Naive thymus-derived CD8-positive, alpha-beta T cell (primary cell): ENCODE measurements around the gene NUDT14. TPM values are rescaled to one million over a fixed set of nuclear protein-coding genes. Genes with fewer than 3 reads are reported as not detected.

Experiments used
- ATAC-seq, 2 donors: fragments of 150-1000 bp; cut with Tn5 transposase in 1 of 2; sonication (Bioruptor Pico), chemical (Tn5 transposase) in 1 of 2; 1 replicate in 1 of 2; 2 replicates in 1 of 2; pipeline ENCODE4 v1.10.0; 2021; ENCODE audit warnings: mild to moderate bottlenecking in 2 of 2, moderate library complexity in 2 of 2
- POLR2A ChIA-PET: fragments of 350-600 bp; sonication (Branson Sonifier 250); formaldehyde crosslinking; loops from one replicate; lab custom pipeline; 2021; ENCODE audit warnings: antibody characterized with exemption; lab: Charles Lee
- DNase-seq, 10 donors: peaks; one replicate each; pipeline versions ENCODE4 v3.0.0 to v3.0.0-alpha.2; 2020 to 2022
- H3K27ac Mint-ChIP-seq, 10 donors: one replicate each; pipeline ENCODE4 v1.8.0; 2020 to 2022; ENCODE audit warnings: mild to moderate bottlenecking in 10 of 10, mixed read lengths in 10 of 10, moderate library complexity in 4 of 10, inconsistent platforms in 1 of 10
- H3K27me3 Mint-ChIP-seq, 5 donors: one replicate each; pipeline ENCODE4 v1.8.0; 2021 to 2022; ENCODE audit warnings: mixed read lengths in 5 of 5
- H3K36me3 Mint-ChIP-seq, 3 donors: one replicate each; pipeline ENCODE4 v1.8.0; 2020 to 2022; ENCODE audit warnings: mixed read lengths in 3 of 3, mild to moderate bottlenecking in 2 of 3, inconsistent platforms in 1 of 3
- H3K4me1 Mint-ChIP-seq, 4 donors: one replicate each; pipeline ENCODE4 v1.8.0; 2021 to 2022; ENCODE audit warnings: mixed read lengths in 4 of 4
- H3K4me3 Mint-ChIP-seq, 10 donors: one replicate each; pipeline ENCODE4 v1.8.0; 2020 to 2022; ENCODE audit warnings: mild to moderate bottlenecking in 10 of 10, mixed read lengths in 10 of 10, moderate library complexity in 6 of 10, inconsistent platforms in 1 of 10
- H3K9me3 Mint-ChIP-seq, 9 donors: one replicate each; pipeline ENCODE4 v1.8.0; 2020 to 2022; ENCODE audit warnings: mixed read lengths in 9 of 9, mild to moderate bottlenecking in 3 of 9, inconsistent platforms in 1 of 9, moderate library complexity in 1 of 9
- polyA plus RNA-seq, 3 donors: library from polyadenylated mRNA; unstranded; fragments of 300-500 nt; fragmentation: Illumina TruSeq; gene quantifications; one replicate each; pipeline ENCODE4 v1.2.3, GENCODE V29; 2021
- total RNA-seq, 8 experiments: library from RNA in 2 of 8; stranded (reverse) in 2 of 8; gene quantifications; one replicate each; pipeline ENCODE4 v1.2.3 and lab custom pipeline; 2021 to 2026

NUDT14 gene
- total and polyA plus RNA-seq, 5 experiments from 2014 or later, result 9.5 to 18.8 (median 10.8) TPM

- ATAC-seq (no peak), DNase-seq (peak in 1 of 10 donors; percentile 55)
- H3K27ac Mint-ChIP-seq, result no peak overlapping the region
- peaks cover 0 to 21% (median 16%) of the 10 kb centered on the region in 9 donors for H3K9me3 Mint-ChIP-seq
- no peak overlapping the region for H3K4me3 Mint-ChIP-seq
- peaks cover 0 to 8% (median 2%) of the 10 kb centered on the region in 5 donors for H3K27me3 Mint-ChIP-seq
- POLR2A ChIA-PET, result no interaction called here
- no peaks in the 10 kb centered on the region for H3K4me1 Mint-ChIP-seq
- peaks cover 0 to 9% (median 2%) of the 10 kb centered on the region in 3 donors for H3K36me3 Mint-ChIP-seq
Observed at GRCh38 chr14:105136401-105137322, 44.5 kb downstream of the NUDT14 start.

- Mint-ChIP-seq H3K4me3 (no peak overlapping the region), H3K9me3 (peaks cover 0 to 24% (median 17%) of the 10 kb centered on the region in 9 donors), H3K4me1 (no peaks in the 10 kb centered on the region), H3K27ac (no peak overlapping the region), H3K27me3 (peaks cover 0 to 8% (median 2%) of the 10 kb centered on the region in 5 donors), H3K36me3 (peaks cover 0 to 9% (median 5%) of the 10 kb centered on the region in 3 donors)
- DNase-seq (no peak), ATAC-seq (no peak)
- POLR2A ChIA-PET, result no interaction called here
Observed at GRCh38 chr14:105135700-105136395, 45.3 kb downstream of the NUDT14 start.

GRCh38 chr14:105132921-105133654, 48.0 kb downstream of the NUDT14 start:
- no peak overlapping the region for H3K4me3 Mint-ChIP-seq
- H3K9me3 Mint-ChIP-seq, result peaks cover 0 to 41% (median 14%) of the 10 kb centered on the region in 9 donors
- peaks cover 0 to 10% (median 3%) of the 10 kb centered on the region in 5 donors for H3K27me3 Mint-ChIP-seq
- no peak overlapping the region for H3K27ac Mint-ChIP-seq
- DNase-seq, result no peak
- peaks cover 0 to 14% (median 7%) of the 10 kb centered on the region in 3 donors for H3K36me3 Mint-ChIP-seq
- POLR2A ChIA-PET, result no interaction called here
- no peaks in the 10 kb centered on the region for H3K4me1 Mint-ChIP-seq
- ATAC-seq, result no peak

GRCh38 chr14:105131241-105131640, 49.9 kb downstream of the NUDT14 start:
- POLR2A ChIA-PET, result no interaction called here
- peaks cover 4 to 14% (median 11%) of the 10 kb centered on the region in 5 donors for H3K27me3 Mint-ChIP-seq
- no peak overlapping the region for H3K27ac Mint-ChIP-seq
- ATAC-seq, result no peak
- H3K36me3 Mint-ChIP-seq, result peaks cover 0 to 14% (median 7%) of the 10 kb centered on the region in 3 donors
- peaks cover 0 to 41% (median 14%) of the 10 kb centered on the region in 9 donors for H3K9me3 Mint-ChIP-seq
- H3K4me3 Mint-ChIP-seq, result no peak overlapping the region
- no peaks in the 10 kb centered on the region for H3K4me1 Mint-ChIP-seq
- no peak for DNase-seq

GRCh38 chr14:105128059-105128458, 53.1 kb downstream of the NUDT14 start:
- Mint-ChIP-seq H3K4me3 (no peak overlapping the region), H3K36me3 (peaks cover 0 to 9% (median 7%) of the 10 kb centered on the region in 3 donors), H3K9me3 (peaks cover 0 to 36% (median 6%) of the 10 kb centered on the region in 9 donors), H3K27me3 (peaks cover 2 to 22% (median 16%) of the 10 kb centered on the region in 5 donors), H3K4me1 (peaks cover 2 to 10% (median 6%) of the 10 kb centered on the region in 4 donors), H3K27ac (peak overlapping the region in 1 of 10 donors; percentile 33)
- POLR2A ChIA-PET, result no interaction called here
- ATAC-seq (no peak), DNase-seq (no peak)

- Mint-ChIP-seq H3K4me1 (peaks cover 2 to 10% (median 6%) of the 10 kb centered on the region in 4 donors), H3K27me3 (peaks cover 6 to 27% (median 22%) of the 10 kb centered on the region in 5 donors), H3K27ac (no peak overlapping the region), H3K4me3 (no peak overlapping the region), H3K9me3 (peaks cover 0 to 35% (median 10%) of the 10 kb centered on the region in 9 donors), H3K36me3 (peaks cover 0 to 9% (median 9%) of the 10 kb centered on the region in 3 donors)
- ATAC-seq, result no peak
- POLR2A ChIA-PET, result no interaction called here
- DNase-seq, result no peak
Observed at GRCh38 chr14:105126981-105127329, 54.2 kb downstream of the NUDT14 start.

GRCh38 chr14:105126126-105126980, 54.8 kb downstream of the NUDT14 start:
- H3K36me3 Mint-ChIP-seq, result peaks cover 0 to 11% (median 9%) of the 10 kb centered on the region in 3 donors
- no peak overlapping the region for H3K4me3 Mint-ChIP-seq
- DNase-seq (no peak), ATAC-seq (no peak)
- peaks cover 2 to 10% (median 6%) of the 10 kb centered on the region in 4 donors for H3K4me1 Mint-ChIP-seq
- no peak overlapping the region for H3K27ac Mint-ChIP-seq
- peaks cover 6 to 28% (median 23%) of the 10 kb centered on the region in 5 donors for H3K27me3 Mint-ChIP-seq
- POLR2A ChIA-PET, result no interaction called here
- H3K9me3 Mint-ChIP-seq, result peaks cover 0 to 37% (median 12%) of the 10 kb centered on the region in 9 donors

- Mint-ChIP-seq H3K4me3 (peak overlapping the region in 2 of 10 donors; percentile 23 to 33), H3K9me3 (peaks cover 0 to 34% (median 21%) of the 10 kb centered on the region in 9 donors), H3K27ac (peak overlapping the region in 1 of 10 donors; percentile 34), H3K4me1 (peaks cover 2 to 10% (median 6%) of the 10 kb centered on the region in 4 donors), H3K27me3 (peaks cover 9 to 34% (median 26%) of the 10 kb centered on the region in 5 donors), H3K36me3 (peaks cover 0 to 18% (median 8%) of the 10 kb centered on the region in 3 donors)
- POLR2A ChIA-PET, result no interaction called here
- no peak for ATAC-seq
- no peak for DNase-seq
Observed at GRCh38 chr14:105124823-105125222, 56.3 kb downstream of the NUDT14 start.

GRCh38 chr14:105123981-105124765, 56.9 kb downstream of the NUDT14 start:
- H3K4me1 Mint-ChIP-seq, result peaks cover 2 to 10% (median 6%) of the 10 kb centered on the region in 4 donors
- peaks cover 0 to 27% (median 17%) of the 10 kb centered on the region in 9 donors for H3K9me3 Mint-ChIP-seq
- peaks cover 0 to 14% (median 5%) of the 10 kb centered on the region in 3 donors for H3K36me3 Mint-ChIP-seq
- H3K27me3 Mint-ChIP-seq, result peaks cover 9 to 32% (median 26%) of the 10 kb centered on the region in 5 donors
- DNase-seq, result no peak
- no peak for ATAC-seq
- H3K4me3 Mint-ChIP-seq, result peak overlapping the region in 3 of 10 donors; percentile 1 to 33 (median 23)
- POLR2A ChIA-PET, result no interaction called here
- H3K27ac Mint-ChIP-seq, result peak overlapping the region in 2 of 10 donors; percentile 15 to 34

- peaks cover 0 to 23% (median 16%) of the 10 kb centered on the region in 9 donors for H3K9me3 Mint-ChIP-seq
- peaks cover 2 to 10% (median 6%) of the 10 kb centered on the region in 4 donors for H3K4me1 Mint-ChIP-seq
- peaks cover 9 to 32% (median 26%) of the 10 kb centered on the region in 5 donors for H3K27me3 Mint-ChIP-seq
- H3K27ac Mint-ChIP-seq, result no peak overlapping the region
- no peak overlapping the region for H3K4me3 Mint-ChIP-seq
- peaks cover 0 to 14% (median 5%) of the 10 kb centered on the region in 3 donors for H3K36me3 Mint-ChIP-seq
- DNase-seq (no peak), ATAC-seq (no peak)
- POLR2A ChIA-PET, result no interaction called here
Observed at GRCh38 chr14:105123064-105123665, 57.9 kb downstream of the NUDT14 start.
